Sigmoid colon (tissue), 7 donors: ENCODE measurements around the gene KAT2B. TPM values are rescaled to one million over a fixed set of nuclear protein-coding genes. Genes with fewer than 3 reads are reported as not detected.
A peak's percentile ranks its signal among the peaks of the same experiment; 100 is the strongest.

Experiments used
- DNase-seq: peaks from one replicate; pipeline ENCODE4 v3.0.0-alpha.2; 2019
- H3K27ac ChIP-seq, 4 donors: fragments of 200-600 bp; sonication (generic); one replicate each; pipeline ENCODE4 v1.5.1; 2016 to 2019; ENCODE audit warnings: mild to moderate bottlenecking in 1 of 4
- H3K27me3 ChIP-seq, 3 donors: fragments of 200-600 bp; sonication (generic); one replicate each; pipeline ENCODE4 v1.5.1; 2019; ENCODE audit warnings: mild to moderate bottlenecking in 1 of 3
- H3K36me3 ChIP-seq, 4 donors: fragments of 200-600 bp; sonication (generic); one replicate each; pipeline ENCODE4 v1.5.1; 2016 to 2019
- H3K4me1 ChIP-seq, 4 donors: fragments of 200-600 bp; sonication (generic); one replicate each; pipeline ENCODE4 v1.5.1; 2017 to 2019
- H3K4me3 ChIP-seq, 4 donors: fragments of 200-600 bp; sonication (generic); one replicate each; pipeline ENCODE4 v1.5.1; 2017 to 2019; ENCODE audit warnings: mild to moderate bottlenecking in 2 of 4, moderate library complexity in 1 of 4
- H3K9me3 ChIP-seq, 4 donors: fragments of 200-600 bp in 3 of 4; sonication (generic) in 3 of 4; one replicate each; pipeline versions ENCODE4 v1.5.1 to v1.6.1; 2013 to 2019
- CTCF ChIP-seq, 4 experiments: fragments of 450-650 bp in 3 of 4; fragments of 200-600 bp in 1 of 4; IDR thresholded peaks; one replicate each; pipeline ENCODE4 v1.5.1; 2016 to 2019; ENCODE audit warnings: antibody characterized with exemption in 4 of 4, mild to moderate bottlenecking in 3 of 4, moderate library complexity in 2 of 4
- EP300 ChIP-seq, 4 donors: sonication (generic); formaldehyde crosslinking; IDR thresholded peaks; one replicate each; pipeline ENCODE4 v1.6.1; 2017; ENCODE audit warnings: antibody characterized with exemption in 4 of 4
- POLR2A ChIP-seq, 2 donors: fragments of 450-650 bp; IDR thresholded peaks; one replicate each; pipeline ENCODE4 v1.6.1; 2016; ENCODE audit warnings: antibody characterized with exemption in 2 of 2, mild to moderate bottlenecking in 2 of 2, moderate library complexity in 2 of 2
- POLR2AphosphoS5 ChIP-seq, 4 donors: sonication (generic); formaldehyde crosslinking; IDR thresholded peaks; one replicate each; pipeline ENCODE4 v1.6.1; 2017; ENCODE audit warnings: antibody characterized with exemption in 4 of 4
- WGBS, 2 donors: extraction: QIAGEN DNeasy Blood & Tissue Kit; methylation state at CpG; one replicate each; pipeline ENCODE4 v1.1.7; 2013; 5-methylcytosine and 5-hydroxymethylcytosine counted together
- intact Hi-C: fragments of 100-400 bp; cut with DNase I; formaldehyde crosslinking; loops from one replicate; pipeline ENCODE4 v1.15.1; 2023
- polyA plus RNA-seq, 3 donors: library from polyadenylated mRNA; stranded (reverse); fragments of 200-250 nt; gene quantifications; one replicate each; pipeline ENCODE4 v1.2.3, GENCODE V29; 2013
- total RNA-seq, 4 donors: library from RNA; depleted of rRNA; stranded (reverse); fragments of >200 nt; gene quantifications; one replicate each; pipeline ENCODE4 v1.1.0, GENCODE V29; 2016
- donor health status: healthy with polysubstance abuse.
- donor health status: Bipolar disorder and iron deficiency.
- donor health status: healthy.

Gene KAT2B
- total and polyA plus RNA-seq, 7 donors: 10.8 to 49.2 (median 27.2) TPM

GRCh38 chr3:20181276-20181675 is 141.0 kb downstream of the KAT2B start:
- peaks cover 0 to 9% (median 7%) of the 10 kb centered on the region in 4 donors for H3K4me1 ChIP-seq
- no peaks in the 10 kb centered on the region for H3K27me3 ChIP-seq
- intact Hi-C loops: no loop called here
- 87 to 89% methylated on average over 3 of the region's 3 CpGs for WGBS, 2 donors
- TF ChIP-seq POLR2AphosphoS5 (IDR thresholded peaks at IDR 0.05) (no peak), CTCF (IDR thresholded peaks at IDR 0.05) (no peak)
- DNase-seq: no peak
- no peaks in the 10 kb centered on the region for H3K9me3 ChIP-seq
- no peak overlapping the region for H3K4me3 ChIP-seq
- H3K27ac ChIP-seq: no peak overlapping the region
- H3K36me3 ChIP-seq: no peaks in the 10 kb centered on the region

- intact Hi-C loops: no loop called here
- no peaks in the 10 kb centered on the region for H3K27me3 ChIP-seq
- H3K4me3 ChIP-seq: no peak overlapping the region
- TF ChIP-seq EP300 (IDR thresholded peaks at IDR 0.05) (no peak), CTCF (IDR thresholded peaks at IDR 0.05) (no peak)
- 96 to 97% methylated on average over 4 of the region's 4 CpGs for WGBS, 2 donors
- H3K36me3 ChIP-seq: no peaks in the 10 kb centered on the region
- peaks cover 0 to 14% (median 10%) of the 10 kb centered on the region in 4 donors for H3K4me1 ChIP-seq
- no peak overlapping the region for H3K27ac ChIP-seq
- no peak for DNase-seq
- H3K9me3 ChIP-seq: no peaks in the 10 kb centered on the region
These were observed 142.0 kb downstream of the KAT2B start for GRCh38 chr3:20182206-20182605.

DNA sequence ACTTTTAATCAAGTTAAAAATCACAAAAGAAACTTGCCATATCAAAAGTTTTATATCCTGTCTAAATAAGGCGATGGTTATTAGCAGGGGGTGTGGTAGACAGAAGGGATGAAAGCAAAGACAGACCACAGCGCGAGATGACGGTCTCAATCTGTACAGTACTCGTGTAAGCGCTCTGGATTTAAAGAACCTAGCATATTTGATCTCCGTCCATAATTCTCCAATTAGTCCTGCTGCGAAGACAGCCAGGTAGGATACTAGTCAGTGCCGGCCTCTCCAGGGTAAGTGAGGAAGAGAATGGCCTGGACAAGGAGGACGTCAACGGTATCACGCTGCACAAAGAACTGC is 145.1 kb downstream of the KAT2B start:
- no peaks in the 10 kb centered on the region for H3K36me3 ChIP-seq
- peaks cover 0 to 18% (median 11%) of the 10 kb centered on the region in 4 donors for H3K4me1 ChIP-seq
- no peak overlapping the region for H3K27ac ChIP-seq
- WGBS, 2 donors: 1 to 2% methylated on average over 12 of the region's 12 CpGs
- no peaks in the 10 kb centered on the region for H3K27me3 ChIP-seq
- intact Hi-C loops: no loop called here
- no peaks in the 10 kb centered on the region for H3K9me3 ChIP-seq
- DNase-seq: no peak
- no peak for TF ChIP-seq EP300 (IDR thresholded peaks at IDR 0.05)
- TF ChIP-seq POLR2AphosphoS5 (IDR thresholded peaks at IDR 0.05): no peak
- TF ChIP-seq CTCF (IDR thresholded peaks at IDR 0.05): no peak
- no peak for TF ChIP-seq POLR2A (IDR thresholded peaks at IDR 0.05)
- peak overlapping the region in 3 of 4 donors; percentile 53 to 69 (median 68) for H3K4me3 ChIP-seq

- intact Hi-C loops: loop anchor here (1.0 to 2.0 kb wide), 3 partner anchors 45 to 241 kb away; partner anchors contain the start of gene KAT2B
- Histone ChIP-seq H3K4me3 (peak within 1 kb of the TSS; percentile 53 to 69 (median 63)), H3K4me1 (peaks cover 0 to 18% (median 11%) of the 10 kb centered on the region in 4 donors), H3K9me3 (no peaks in the 10 kb centered on the region), H3K27ac (peak within 1 kb of the TSS; percentile 86 to 91 (median 87)), H3K36me3 (no peaks in the 10 kb centered on the region), H3K27me3 (no peaks in the 10 kb centered on the region)
- TF ChIP-seq EP300 (IDR thresholded peaks at IDR 0.05) (peak in 1 of 4 donors; percentile 42), POLR2A (IDR thresholded peaks at IDR 0.05) (peak; percentile 79 to 89), POLR2AphosphoS5 (IDR thresholded peaks at IDR 0.05) (peak; percentile 93 to 96 (median 95)), CTCF (IDR thresholded peaks at IDR 0.05) (no peak)
- DNase-seq: peak; percentile 99
- WGBS, 2 donors: 0% methylated on average over 65 of the region's 65 CpGs
These were observed 145.7 kb downstream of the KAT2B start, which contains the start of gene SGO1 for GRCh38 chr3:20185679-20186599. SGO1 (minus strand) TSS chr3:20186206; CDS start chr3:20184027, 2,179 bp downstream.
